Germinal center (tissue), 1 donor: ENCODE data around the gene MAPK11.
A peak's percentile ranks its signal among the peaks of the same experiment; 100 is the strongest.
"Not testable (repeated sequence)": the region's sequence is repeated elsewhere in the genome, so short reads cannot be mapped to it uniquely, and the experiment has no call there.

ENCODE experiments used
- DNase-seq: peaks from one replicate; pipeline ENCODE4 v3.0.0; 2012; ENCODE audit warnings: mixed read lengths, low spot score

Gene MAPK11

DNA sequence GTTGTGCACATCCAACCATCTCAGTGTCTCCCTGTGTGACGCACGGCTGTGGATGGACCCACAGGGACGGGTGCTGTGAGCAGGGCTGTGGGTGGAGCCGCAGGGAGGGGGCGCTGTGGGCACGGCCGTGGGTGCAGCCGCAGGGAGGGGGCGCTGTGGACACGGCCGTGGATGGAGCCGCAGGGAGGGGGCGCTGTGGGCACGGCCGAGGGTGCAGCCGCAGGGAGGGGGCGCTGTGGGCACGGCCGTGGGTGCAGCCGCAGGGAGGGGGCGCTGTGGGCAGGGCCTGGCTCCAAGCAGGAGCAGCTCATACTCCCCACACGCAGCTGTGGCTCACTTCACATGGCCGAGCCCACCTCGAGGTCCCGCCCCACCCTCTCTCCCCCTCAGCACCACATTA lies 6.0 kb upstream of the MAPK11 start:
- peak; percentile 79 for DNase-seq

DNA sequence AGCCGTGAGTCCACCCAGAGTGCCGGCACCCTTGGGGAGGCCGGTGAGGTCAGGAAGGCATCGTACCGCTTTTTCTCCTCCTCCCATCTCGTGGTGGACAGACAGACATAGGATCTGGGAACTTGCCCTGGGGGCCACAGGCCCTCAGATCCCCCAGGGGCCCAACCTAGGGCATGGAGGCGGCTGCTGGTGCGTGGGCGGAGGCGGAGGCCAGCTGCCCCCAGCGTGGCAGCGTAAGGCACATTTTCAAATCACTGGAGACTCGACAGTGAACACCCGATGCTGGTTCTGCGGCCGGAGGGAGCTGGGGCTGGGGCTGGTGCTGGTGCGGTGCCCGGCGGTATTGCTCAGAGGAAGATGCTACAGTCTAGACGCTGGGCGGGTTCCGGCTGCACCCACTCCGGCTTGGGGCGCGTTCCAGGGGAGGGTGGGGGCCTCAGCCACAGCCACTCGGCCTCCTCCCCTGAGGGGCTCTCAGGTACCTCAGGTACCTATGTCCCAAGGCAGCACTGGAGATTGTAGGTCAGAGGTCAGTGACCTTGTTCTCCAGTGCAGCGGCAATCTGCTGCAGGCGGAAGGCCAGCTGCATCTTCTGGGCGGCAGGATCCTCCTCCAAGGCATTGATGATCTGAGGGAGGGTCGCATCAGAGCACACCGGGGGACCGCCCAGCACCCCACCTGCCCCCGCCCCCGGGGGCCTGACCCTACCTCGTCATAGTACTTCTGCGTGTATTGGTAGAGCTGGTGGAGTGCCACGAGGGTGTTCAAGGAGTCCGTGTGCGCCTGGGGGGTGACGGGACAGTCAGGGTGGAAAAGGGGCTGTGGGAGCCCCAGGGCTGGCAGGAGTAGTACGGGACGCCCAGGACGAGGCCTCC lies 5.2 kb upstream of the MAPK11 start:
- DNase-seq, result no peak

- DNase-seq, result no peak
Observed at GRCh38 chr22:50274771-50275170, 4.6 kb upstream of the MAPK11 start.

GRCh38 chr22:50274311-50274710 lies 4.1 kb upstream of the MAPK11 start:
- DNase-seq, result no peak

- DNase-seq, result not testable (repeated sequence)
Observed at GRCh38 chr22:50273781-50274180, 3.6 kb upstream of the MAPK11 start.

DNA sequence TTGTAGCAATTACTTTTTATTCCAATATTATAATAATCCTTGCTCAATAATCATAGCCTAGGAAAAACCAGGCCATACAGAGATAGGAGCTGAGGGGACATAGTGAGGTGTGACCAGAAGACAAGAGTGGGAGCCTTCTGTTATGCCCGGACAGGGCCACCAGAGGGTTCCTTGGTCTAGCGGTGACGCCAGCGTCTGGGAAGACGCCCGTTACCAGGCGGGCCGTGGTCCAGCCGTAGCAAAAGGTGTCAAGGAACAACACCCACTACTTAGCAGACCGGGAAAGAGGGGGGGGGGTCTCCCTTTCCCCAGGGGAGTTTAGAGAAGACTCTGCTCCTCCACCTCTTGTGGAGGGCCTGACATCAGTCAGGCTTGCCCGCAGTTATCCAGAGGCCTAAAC lies 3.2 kb upstream of the MAPK11 start:
- not testable (repeated sequence) for DNase-seq

DNA sequence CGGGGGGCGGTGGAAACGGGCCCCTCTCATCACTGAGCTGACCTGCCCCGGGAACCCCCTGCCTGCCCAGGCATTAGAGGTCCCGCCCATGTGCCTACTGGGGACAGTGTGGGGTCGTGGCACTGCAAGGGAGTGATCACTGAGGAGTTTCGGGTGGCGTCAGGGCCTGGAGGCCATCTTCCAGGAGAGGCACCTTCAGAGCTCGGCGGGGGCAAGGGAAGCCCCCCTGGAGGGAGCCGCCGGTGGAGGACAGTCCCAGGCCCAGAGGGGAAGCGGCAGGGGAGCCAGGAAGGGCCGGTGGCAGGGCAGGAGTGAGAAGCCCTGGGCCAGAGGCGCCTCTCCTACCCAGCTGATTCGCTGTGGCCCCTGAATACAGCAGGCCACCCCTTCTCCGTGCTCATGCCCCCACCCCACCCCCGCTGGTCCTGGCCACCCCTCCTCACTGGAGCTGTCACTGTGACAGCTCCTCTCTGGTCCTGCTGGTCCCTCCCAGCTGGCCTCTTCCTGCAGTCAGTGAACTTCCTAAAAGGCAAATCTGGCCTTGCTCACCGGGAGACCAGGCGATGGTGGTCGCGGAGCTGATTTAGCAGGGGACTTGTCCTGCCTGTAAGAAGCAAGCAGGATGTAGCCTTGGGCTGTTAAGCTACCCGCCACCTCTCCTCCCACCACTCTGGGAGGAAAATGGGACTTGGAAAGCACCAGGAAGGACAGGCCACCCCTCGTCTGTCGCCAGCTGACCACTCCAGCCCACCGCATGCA lies 2.0 kb upstream of the MAPK11 start:
- no peak for DNase-seq

- DNase-seq, result no peak
Observed at GRCh38 chr22:50271519-50271970, 1.4 kb upstream of the MAPK11 start.

- no peak for DNase-seq
Observed at GRCh38 chr22:50270666-50271394, 650 bp upstream of the MAPK11 start.

DNA sequence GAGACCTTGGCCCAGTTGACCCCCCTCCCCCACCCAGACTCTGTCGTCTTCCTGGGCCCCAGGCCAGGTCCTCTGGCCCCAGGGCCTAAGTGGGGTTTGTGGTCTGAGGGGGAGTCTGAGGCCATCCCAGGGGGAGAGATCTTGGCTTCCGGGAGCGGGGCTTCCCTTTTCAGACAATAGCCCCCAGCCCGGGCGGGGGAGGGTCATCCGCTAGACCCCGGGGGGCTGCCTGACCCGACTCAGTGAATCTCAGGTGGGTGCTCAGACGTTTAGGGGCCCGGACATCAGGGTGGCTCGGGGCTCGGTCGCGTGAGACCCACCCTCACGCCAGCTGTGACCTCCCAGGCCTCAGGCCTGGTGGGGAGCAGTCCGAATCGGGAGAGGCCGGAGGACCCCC lies 609 bp downstream of the MAPK11 start:
- no peak for DNase-seq

DNA sequence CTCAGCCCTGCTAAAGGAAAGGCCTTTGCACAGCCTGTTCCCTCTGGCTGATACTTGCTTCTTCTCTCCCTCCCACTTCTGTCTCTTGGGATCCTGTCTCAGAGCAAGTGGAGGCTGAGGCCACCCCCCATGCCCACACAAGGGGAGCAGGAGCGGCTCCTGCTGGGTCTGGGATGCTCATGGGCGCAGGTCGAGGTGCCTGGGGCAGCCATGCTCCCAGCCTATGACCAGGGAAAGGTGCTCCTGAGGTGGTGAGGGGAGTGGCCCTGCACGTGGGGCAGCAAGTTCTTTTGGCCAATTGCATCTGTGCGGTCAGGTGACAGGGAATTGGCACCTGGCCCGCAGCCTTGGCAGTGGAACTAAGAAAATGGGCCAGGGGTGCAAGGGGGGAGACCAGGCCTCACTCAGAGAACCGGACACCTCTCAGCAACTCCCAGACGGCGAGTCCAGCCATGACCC lies 1.5 kb downstream of the MAPK11 start:
- DNase-seq, result no peak

GRCh38 chr22:50267591-50268390 lies 2.4 kb downstream of the MAPK11 start:
- peak; percentile 81 for DNase-seq

- DNase-seq, result no peak
Observed at GRCh38 chr22:50266994-50267393, 3.2 kb downstream of the MAPK11 start.

GRCh38 chr22:50264946-50265669 lies 5.1 kb downstream of the MAPK11 start:
- DNase-seq, result no peak

DNA sequence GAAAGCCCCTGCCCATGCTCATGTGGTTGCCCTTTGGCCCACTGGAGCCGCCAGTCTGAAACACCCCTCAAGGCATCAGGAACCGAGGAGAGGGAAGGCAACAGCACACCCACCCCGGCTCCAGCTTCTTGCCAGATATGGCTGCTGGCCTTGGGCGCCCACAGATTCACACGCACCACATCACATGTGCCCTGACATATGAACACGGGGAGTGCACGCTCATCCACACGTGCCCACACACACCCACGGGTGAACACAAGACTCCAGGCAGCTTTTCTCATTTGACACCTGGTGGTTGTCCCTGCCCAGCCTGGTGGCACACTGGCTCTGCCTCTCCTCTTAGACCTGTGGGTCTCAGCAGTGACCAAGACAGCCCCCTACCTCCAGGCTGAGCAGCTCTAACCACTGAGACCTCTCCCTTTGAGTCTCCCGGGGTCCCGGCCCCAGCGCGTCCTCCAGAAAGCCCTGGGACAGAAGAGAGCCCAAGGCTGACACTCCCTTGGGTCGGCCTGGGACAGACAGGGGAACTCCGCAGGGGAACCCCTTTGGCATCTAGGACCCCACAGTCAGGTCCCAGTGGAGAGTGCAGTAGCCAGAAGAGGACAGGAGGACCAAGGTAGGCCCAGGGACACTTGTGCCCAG lies 6.0 kb downstream of the MAPK11 start:
- DNase-seq, result no peak

- no peak for DNase-seq
Observed at GRCh38 chr22:50262973-50263617, 7.1 kb downstream of the MAPK11 start.

GRCh38 chr22:50262460-50262911 lies 7.7 kb downstream of the MAPK11 start:
- DNase-seq, result no peak

- no peak for DNase-seq
Observed at GRCh38 chr22:50261615-50262459, 8.3 kb downstream of the MAPK11 start, which contains the start of gene MAPK12. TSS of gene MAPK12 (minus strand) at chr22:50261683. CDS start at chr22:50261509, 174 bp downstream.
